Gastrocnemius medialis (tissue), 4 donors: ENCODE measurements around the gene VEGFA. TPM values are rescaled to one million over a fixed set of nuclear protein-coding genes. Genes with fewer than 3 reads are reported as not detected.

Experiments
- ATAC-seq, 2 donors: fragments of 150-250 bp; one replicate each; pipeline ENCODE4 v1.9.1; 2016
- DNase-seq, 2 donors: peaks; one replicate each; pipeline ENCODE4 v3.0.0-alpha.2; 2019
- H3K27ac ChIP-seq, 4 donors: fragments of 200-600 bp; sonication (generic); 1 replicate in 1 of 4; 2 replicates in 3 of 4; pipeline ENCODE4 v1.5.1; 2016 to 2018; ENCODE audit warnings: mild to moderate bottlenecking in 2 of 4, moderate library complexity in 1 of 4
- H3K27me3 ChIP-seq, 3 donors: fragments of 200-600 bp; sonication (generic) in 2 of 3; 1 replicate in 1 of 3; 2 replicates in 2 of 3; pipeline versions ENCODE4 v1.5.1 to v1.6.0; 2016 to 2019; ENCODE audit warnings: mild to moderate bottlenecking in 1 of 3, moderate library complexity in 1 of 3
- H3K36me3 ChIP-seq, 2 donors: fragments of 200-600 bp; sonication (generic) in 1 of 2; one replicate each; pipeline ENCODE4 v1.5.1; 2017 to 2018
- H3K4me1 ChIP-seq, 2 donors: fragments of 200-600 bp; sonication (generic) in 1 of 2; one replicate each; pipeline ENCODE4 v1.5.1; 2016 to 2017; ENCODE audit warnings: mild to moderate bottlenecking in 2 of 2
- H3K4me3 ChIP-seq, 4 donors: fragments of 200-600 bp; sonication (generic) in 3 of 4; 1 replicate in 1 of 4; 2 replicates in 3 of 4; pipeline ENCODE4 v1.5.1; 2016 to 2019; ENCODE audit warnings: mild to moderate bottlenecking in 2 of 4
- H3K9me3 ChIP-seq, 3 donors: fragments of 200-600 bp; sonication (generic) in 2 of 3; 1 replicate in 1 of 3; 2 replicates in 2 of 3; pipeline ENCODE4 v1.5.1; 2016 to 2019
- CTCF ChIP-seq, 5 experiments: fragments of 450-650 bp in 3 of 5; fragments of 200-600 bp in 2 of 5; sonication (generic) in 2 of 5; IDR thresholded peaks in 4 of 5; conservative IDR thresholded peaks in 1 of 5; 1 replicate in 4 of 5; 2 replicates in 1 of 5; pipeline ENCODE4 v1.5.1; 2016 to 2019; ENCODE audit warnings: antibody characterized with exemption in 5 of 5, mild to moderate bottlenecking in 3 of 5, moderate library complexity in 3 of 5
- POLR2A ChIP-seq, 2 donors: fragments of 450-650 bp; IDR thresholded peaks; one replicate each; pipeline ENCODE4 v1.6.1; 2017; ENCODE audit warnings: antibody characterized with exemption in 2 of 2, mild to moderate bottlenecking in 2 of 2, moderate library complexity in 2 of 2
- in situ Hi-C, 4 donors: fragments of 200-750 bp; cut with MboI; loops; one replicate each; pipeline versions ENCODE4 v1.15.0 to v1.8.0; 2017; ENCODE audit warnings: low sequenced_read_pairs in 4 of 4
- intact Hi-C: fragments of 100-400 bp; cut with DNase I; formaldehyde crosslinking; loops from one replicate; pipeline ENCODE4 v1.15.1; 2023; ENCODE audit warnings: low total_unique reads
- total RNA-seq, 4 donors: library from RNA; depleted of rRNA; stranded (reverse); fragments of >200 nt; gene quantifications; one replicate each; pipeline versions ENCODE4 v1.1.0 to v1.2.3, GENCODE V29; 2016

Gene VEGFA
- total RNA-seq, 4 donors from 2014 or later = 66.4 to 195 (median 149) TPM

- in situ Hi-C loops (no loop called here), intact Hi-C loops (no loop called here)
- H3K9me3 ChIP-seq = no peaks in the 10 kb centered on the region
- DNase-seq = no peak
- no peak overlapping the region for H3K27ac ChIP-seq
- TF ChIP-seq POLR2A (IDR thresholded peaks at IDR 0.05) (no peak), CTCF (IDR thresholded peaks at IDR 0.05 in 4 of 5, conservative IDR thresholded peaks at IDR 0.05 in 1 of 5) (no peak)
- no peaks in the 10 kb centered on the region for H3K27me3 ChIP-seq
- H3K36me3 ChIP-seq = no peaks in the 10 kb centered on the region
- no peaks in the 10 kb centered on the region for H3K4me1 ChIP-seq
- no peak overlapping the region for H3K4me3 ChIP-seq
- ATAC-seq = no peak
Measured at GRCh38 chr6:43740961-43741764, 28.8 kb upstream of the VEGFA start.

- Histone ChIP-seq H3K4me1 (no peaks in the 10 kb centered on the region), H3K27me3 (no peaks in the 10 kb centered on the region), H3K36me3 (no peaks in the 10 kb centered on the region), H3K9me3 (no peaks in the 10 kb centered on the region), H3K4me3 (no peak overlapping the region), H3K27ac (no peak overlapping the region)
- ATAC-seq (no peak), DNase-seq (no peak)
- TF ChIP-seq CTCF (IDR thresholded peaks at IDR 0.05 in 4 of 5, conservative IDR thresholded peaks at IDR 0.05 in 1 of 5) (no peak), POLR2A (IDR thresholded peaks at IDR 0.05) (no peak)
- in situ Hi-C loops (no loop called here), intact Hi-C loops (no loop called here)
Measured at GRCh38 chr6:43741829-43742228, 28.2 kb upstream of the VEGFA start.

- intact Hi-C loops (no loop called here), in situ Hi-C loops (no loop called here)
- no peak for TF ChIP-seq CTCF (IDR thresholded peaks at IDR 0.05 in 4 of 5, conservative IDR thresholded peaks at IDR 0.05 in 1 of 5)
- Histone ChIP-seq H3K4me1 (no peaks in the 10 kb centered on the region), H3K9me3 (no peaks in the 10 kb centered on the region), H3K36me3 (no peaks in the 10 kb centered on the region), H3K27me3 (no peaks in the 10 kb centered on the region), H3K4me3 (no peak overlapping the region), H3K27ac (no peak overlapping the region)
- no peak for ATAC-seq
- no peak for DNase-seq
Measured at GRCh38 chr6:43742285-43742684, 27.7 kb upstream of the VEGFA start.

GRCh38 chr6:43742931-43743632, 26.9 kb upstream of the VEGFA start:
- DNase-seq = no peak
- intact Hi-C loops = no loop called here
- in situ Hi-C loops = no loop called here
- Histone ChIP-seq H3K27me3 (no peaks in the 10 kb centered on the region), H3K4me3 (no peak overlapping the region), H3K4me1 (no peaks in the 10 kb centered on the region), H3K9me3 (no peaks in the 10 kb centered on the region), H3K36me3 (no peaks in the 10 kb centered on the region), H3K27ac (no peak overlapping the region)
- TF ChIP-seq POLR2A (IDR thresholded peaks at IDR 0.05) (no peak), CTCF (IDR thresholded peaks at IDR 0.05 in 4 of 5, conservative IDR thresholded peaks at IDR 0.05 in 1 of 5) (no peak)
- no peak for ATAC-seq
